Amniotic epithelial cell (primary cell): Measurements from ENCODE around the gene HSPB8.
A peak's percentile ranks its signal among the peaks of the same experiment; 100 is the strongest.

ENCODE experiments used
- DNase-seq: peaks from one replicate; pipeline ENCODE4 v3.0.0-alpha.2; 2010; ENCODE audit warnings: low read depth

The HSPB8 gene

GRCh38 chr12:119178544-119179334, at the start of gene HSPB8:
Gene HSPB8, plus strand, starts transcription at chr12:119178931. Its CDS starts 382 bp downstream, at chr12:119179313.
- DNase-seq, result peak; percentile 96

GRCh38 chr12:119129827-119130434, 48.8 kb upstream of the HSPB8 start:
- no peak for DNase-seq

GRCh38 chr12:119130523-119130922, 48.2 kb upstream of the HSPB8 start:
- DNase-seq, result no peak

GRCh38 chr12:119134284-119135072, 44.3 kb upstream of the HSPB8 start:
- no peak for DNase-seq

- DNase-seq, result no peak
Measured at GRCh38 chr12:119136811-119137410, 41.8 kb upstream of the HSPB8 start.

GRCh38 chr12:119139448-119139847, 39.3 kb upstream of the HSPB8 start:
- DNase-seq, result no peak

GRCh38 chr12:119145367-119145766, 33.4 kb upstream of the HSPB8 start:
- DNase-seq, result no peak

- no peak for DNase-seq
Measured at GRCh38 chr12:119147847-119148448, 30.8 kb upstream of the HSPB8 start.

- DNase-seq, result no peak
Measured at GRCh38 chr12:119149270-119149669, 29.5 kb upstream of the HSPB8 start.

GRCh38 chr12:119151445-119152026, 27.2 kb upstream of the HSPB8 start:
- peak; percentile 12 for DNase-seq

- peak; percentile 63 for DNase-seq
Measured at GRCh38 chr12:119153477-119154434, 25.0 kb upstream of the HSPB8 start.

GRCh38 chr12:119154435-119154818, 24.3 kb upstream of the HSPB8 start:
- no peak for DNase-seq

GRCh38 chr12:119156401-119157044, 22.2 kb upstream of the HSPB8 start:
- no peak for DNase-seq

GRCh38 chr12:119157528-119157927, 21.2 kb upstream of the HSPB8 start:
- no peak for DNase-seq

GRCh38 chr12:119157978-119158377, 20.8 kb upstream of the HSPB8 start:
- no peak for DNase-seq

GRCh38 chr12:119158402-119158801, 20.3 kb upstream of the HSPB8 start:
- DNase-seq, result no peak

GRCh38 chr12:119159844-119160243, 18.9 kb upstream of the HSPB8 start:
- no peak for DNase-seq

GRCh38 chr12:119167902-119168301, 10.8 kb upstream of the HSPB8 start:
- no peak for DNase-seq

- DNase-seq, result no peak
Measured at GRCh38 chr12:119168721-119169120, 10.0 kb upstream of the HSPB8 start.

- no peak for DNase-seq
Measured at GRCh38 chr12:119169150-119169549, 9.6 kb upstream of the HSPB8 start.
